Transverse colon (tissue), 4 donors: ENCODE measurements around the gene ARHGAP10.

Experiments
- POLR2A ChIP-seq: fragments of 450-650 bp; IDR thresholded peaks from one replicate; pipeline ENCODE4 v1.6.1; 2016; ENCODE audit warnings: antibody characterized with exemption, mild to moderate bottlenecking, moderate library complexity
- POLR2AphosphoS5 ChIP-seq, 3 donors: sonication (generic); formaldehyde crosslinking; IDR thresholded peaks; one replicate each; pipeline ENCODE4 v1.6.1; 2016; ENCODE audit warnings: antibody characterized with exemption in 3 of 3
- TF ChIP-seq, protein P1 (sequence below), 5 experiments: fragments of 200-600 bp in 3 of 5; fragments of 450-650 bp in 2 of 5; sonication (generic) in 3 of 5; IDR thresholded peaks; 1 replicate in 2 of 5; 2 replicates in 3 of 5; pipeline ENCODE4 v1.5.1; 2016 to 2017; ENCODE audit warnings: antibody characterized with exemption in 5 of 5, inconsistent platforms in 3 of 5, mild to moderate bottlenecking in 2 of 5, moderate library complexity in 1 of 5

DNA sequence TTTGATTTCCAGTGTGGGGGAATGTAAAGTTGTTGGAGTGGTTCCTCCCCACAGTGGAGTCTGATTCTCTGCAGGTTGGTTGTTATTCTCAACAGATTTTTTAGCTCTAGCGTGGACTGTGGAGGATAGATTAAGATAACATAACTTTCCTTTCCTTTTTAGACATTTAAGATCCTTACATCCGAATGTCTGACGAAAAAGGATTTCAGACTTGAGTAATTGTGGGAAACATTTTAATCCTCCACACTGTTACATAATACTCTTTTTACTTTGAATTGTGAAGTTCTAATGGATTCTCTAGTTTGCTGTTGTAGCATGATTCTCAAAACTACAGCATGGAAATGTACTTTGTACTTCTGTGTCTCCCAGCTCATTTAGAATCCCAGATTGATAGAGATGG lies 107.8 kb downstream of the ARHGAP10 start:
- TF ChIP-seq, protein P1, sequence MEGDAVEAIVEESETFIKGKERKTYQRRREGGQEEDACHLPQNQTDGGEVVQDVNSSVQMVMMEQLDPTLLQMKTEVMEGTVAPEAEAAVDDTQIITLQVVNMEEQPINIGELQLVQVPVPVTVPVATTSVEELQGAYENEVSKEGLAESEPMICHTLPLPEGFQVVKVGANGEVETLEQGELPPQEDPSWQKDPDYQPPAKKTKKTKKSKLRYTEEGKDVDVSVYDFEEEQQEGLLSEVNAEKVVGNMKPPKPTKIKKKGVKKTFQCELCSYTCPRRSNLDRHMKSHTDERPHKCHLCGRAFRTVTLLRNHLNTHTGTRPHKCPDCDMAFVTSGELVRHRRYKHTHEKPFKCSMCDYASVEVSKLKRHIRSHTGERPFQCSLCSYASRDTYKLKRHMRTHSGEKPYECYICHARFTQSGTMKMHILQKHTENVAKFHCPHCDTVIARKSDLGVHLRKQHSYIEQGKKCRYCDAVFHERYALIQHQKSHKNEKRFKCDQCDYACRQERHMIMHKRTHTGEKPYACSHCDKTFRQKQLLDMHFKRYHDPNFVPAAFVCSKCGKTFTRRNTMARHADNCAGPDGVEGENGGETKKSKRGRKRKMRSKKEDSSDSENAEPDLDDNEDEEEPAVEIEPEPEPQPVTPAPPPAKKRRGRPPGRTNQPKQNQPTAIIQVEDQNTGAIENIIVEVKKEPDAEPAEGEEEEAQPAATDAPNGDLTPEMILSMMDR (IDR thresholded peaks at IDR 0.05) = no peak
- TF ChIP-seq POLR2A = no peak
- TF ChIP-seq POLR2AphosphoS5 (IDR thresholded peaks at IDR 0.05) = no peak
